Ectodermal cell (in vitro differentiated cells): ENCODE results near the gene VAV3.

ENCODE experiments used
- H3K27ac ChIP-seq: 2 replicates; pipeline ENCODE4 v1.7.0; 2013; ENCODE audit warnings: mild to moderate bottlenecking, low read depth, low read length; ENCODE audit not compliant: insufficient read depth, poor library complexity, severe bottlenecking
- H3K27me3 ChIP-seq: 2 replicates; pipeline ENCODE4 v1.7.0; 2013; ENCODE audit warnings: mild to moderate bottlenecking, low read length; ENCODE audit not compliant: insufficient read depth, control insufficient read depth, poor library complexity, severe bottlenecking
- H3K36me3 ChIP-seq: one replicate; pipeline ENCODE4 v1.7.0; 2013; ENCODE audit warnings: low read length; ENCODE audit not compliant: control insufficient read depth, insufficient read depth
- H3K4me1 ChIP-seq: one replicate; pipeline ENCODE4 v1.7.0; 2013; ENCODE audit warnings: low read length; ENCODE audit not compliant: control insufficient read depth, insufficient read depth
- H3K4me3 ChIP-seq: 2 replicates; pipeline ENCODE4 v1.7.0; 2013; ENCODE audit warnings: low read depth, low read length, control low read depth; ENCODE audit not compliant: insufficient read depth
- H3K9me3 ChIP-seq: 2 replicates; pipeline ENCODE4 v1.7.0; 2013; ENCODE audit warnings: mild to moderate bottlenecking, low read length, moderate library complexity; ENCODE audit not compliant: control insufficient read depth
- WGBS, 2 experiments: methylation state at CpG; one replicate each; pipeline ENCODE4 v1.1.7; 2013; ENCODE audit warnings: missing lambda C conversion rate in 2 of 2; 5-methylcytosine and 5-hydroxymethylcytosine counted together

VAV3 gene

DNA sequence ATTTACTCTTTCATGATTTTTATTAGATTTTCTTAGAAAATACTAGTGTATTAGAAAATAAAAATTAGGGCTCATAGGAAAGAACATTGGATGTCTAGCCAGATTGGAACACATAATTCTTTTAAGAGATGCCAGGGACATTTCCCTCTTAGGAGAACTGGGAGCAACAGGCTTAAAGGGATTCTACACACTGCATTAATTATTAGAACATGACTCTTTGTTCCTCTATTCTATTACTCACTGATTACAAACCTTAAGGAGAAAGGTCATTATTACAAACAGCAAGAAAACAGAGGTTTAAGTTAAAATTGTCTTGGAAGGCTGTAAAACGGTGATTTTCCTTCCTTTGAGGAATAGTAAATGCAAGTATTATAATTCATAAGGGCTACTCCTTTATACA is 32.9 kb upstream of the VAV3 start:
- no peak overlapping the region for H3K4me3 ChIP-seq
- WGBS, 2 experiments = no CpG with 5 or more reads among the region's 1 CpG

GRCh38 chr1:107993920-107994319 is 28.9 kb upstream of the VAV3 start:
- Histone ChIP-seq H3K36me3 (no peaks in the 10 kb centered on the region), H3K9me3 (no peaks in the 10 kb centered on the region), H3K27ac (no peak overlapping the region), H3K4me3 (no peak overlapping the region), H3K27me3 (no peaks in the 10 kb centered on the region), H3K4me1 (no peaks in the 10 kb centered on the region)
- 84 to 85% methylated on average over 6 to 7 of the region's 7 CpGs for WGBS, 2 experiments

More for the DNA sequence above, 32.9 kb upstream of the VAV3 start:
- H3K4me1 ChIP-seq = peaks cover 11% of the 10 kb centered on the region
- no peaks in the 10 kb centered on the region for H3K9me3 ChIP-seq
- H3K27me3 ChIP-seq = no peaks in the 10 kb centered on the region
- H3K36me3 ChIP-seq = no peaks in the 10 kb centered on the region
- no peak overlapping the region for H3K27ac ChIP-seq

DNA sequence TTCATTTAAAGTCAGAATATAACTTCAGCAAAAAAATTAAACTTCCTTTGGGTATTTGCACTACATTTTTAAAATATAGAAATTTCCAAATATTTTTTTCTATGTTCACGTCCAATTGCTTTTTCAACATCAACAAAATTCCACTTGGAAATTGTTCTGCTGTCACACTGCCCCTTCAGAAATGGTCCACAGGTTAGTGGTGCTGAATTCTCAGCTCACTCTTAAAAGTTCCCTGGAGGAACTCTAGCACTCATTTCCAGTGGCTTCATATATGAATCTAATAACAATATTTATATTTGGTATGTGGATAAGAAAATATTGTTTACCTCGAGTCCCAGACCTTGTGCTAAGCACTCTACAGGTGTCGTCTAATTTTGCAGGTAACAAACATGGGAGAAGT is 27.4 kb upstream of the VAV3 start:
- WGBS, 2 experiments = 88 to 91% methylated on average over 3 of the region's 3 CpGs
- Histone ChIP-seq H3K36me3 (no peaks in the 10 kb centered on the region), H3K27ac (no peak overlapping the region), H3K27me3 (no peaks in the 10 kb centered on the region), H3K9me3 (no peaks in the 10 kb centered on the region), H3K4me1 (no peaks in the 10 kb centered on the region), H3K4me3 (no peak overlapping the region)

DNA sequence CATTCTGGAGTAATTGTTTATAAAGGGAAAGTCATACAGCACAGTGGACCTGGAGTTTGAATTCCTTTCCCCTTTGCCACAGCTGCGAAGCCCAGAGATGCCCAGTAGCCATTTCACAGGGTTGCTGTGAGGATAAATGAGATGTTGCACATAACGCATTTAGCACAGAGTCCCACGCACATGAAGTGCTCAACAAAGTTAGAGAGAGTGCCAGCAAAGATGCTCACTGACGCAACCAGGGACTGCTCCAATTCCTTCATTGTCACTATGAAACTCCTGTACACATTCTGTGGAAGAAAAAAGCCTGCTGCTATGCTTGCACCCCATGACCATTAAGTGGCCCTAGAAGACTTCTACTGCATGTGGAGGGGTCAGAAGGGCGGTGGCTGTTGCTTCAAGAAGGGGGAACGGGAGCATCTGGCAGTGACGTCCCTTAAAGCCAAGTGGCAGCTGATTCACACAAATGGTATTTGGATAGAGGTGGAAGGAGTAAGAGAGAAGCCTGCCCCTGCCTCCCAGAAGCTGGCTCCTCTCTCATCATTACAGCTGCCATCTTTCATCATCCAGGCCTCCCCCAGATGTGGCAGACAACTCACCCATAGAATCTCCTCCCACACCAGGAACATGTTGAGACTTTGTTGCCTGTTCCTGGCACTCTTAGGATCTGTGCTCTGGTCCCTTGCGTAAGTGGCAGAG is 26.5 kb upstream of the VAV3 start:
- Histone ChIP-seq H3K4me3 (no peak overlapping the region), H3K27me3 (no peaks in the 10 kb centered on the region), H3K9me3 (no peaks in the 10 kb centered on the region), H3K27ac (no peak overlapping the region), H3K4me1 (no peaks in the 10 kb centered on the region), H3K36me3 (no peaks in the 10 kb centered on the region)
- 91 to 93% methylated on average over 8 of the region's 8 CpGs for WGBS, 2 experiments

DNA sequence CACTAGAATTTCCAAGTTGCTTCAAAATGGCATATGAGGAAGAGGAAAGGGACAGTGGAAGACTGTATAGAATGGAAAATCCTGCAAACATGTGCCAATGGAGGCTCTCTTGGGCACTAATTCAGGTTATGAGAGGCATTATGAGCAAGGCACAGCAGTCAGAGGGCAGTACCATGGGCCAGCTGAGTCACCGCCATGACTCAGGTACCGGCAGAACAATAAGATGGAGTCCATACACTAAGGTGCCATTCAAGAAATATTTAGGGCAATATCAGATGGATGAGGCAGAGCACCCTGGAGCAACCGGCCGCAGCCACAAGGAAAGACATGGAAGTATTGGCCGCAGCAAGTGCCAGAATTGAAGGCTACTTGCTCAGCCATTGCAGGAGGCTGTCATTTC is 25.6 kb upstream of the VAV3 start:
- no peaks in the 10 kb centered on the region for H3K27me3 ChIP-seq
- no peaks in the 10 kb centered on the region for H3K36me3 ChIP-seq
- no peaks in the 10 kb centered on the region for H3K4me1 ChIP-seq
- H3K27ac ChIP-seq = no peak overlapping the region
- 95 to 96% methylated on average over 5 of the region's 5 CpGs for WGBS, 2 experiments
- H3K9me3 ChIP-seq = no peaks in the 10 kb centered on the region
- no peak overlapping the region for H3K4me3 ChIP-seq

DNA sequence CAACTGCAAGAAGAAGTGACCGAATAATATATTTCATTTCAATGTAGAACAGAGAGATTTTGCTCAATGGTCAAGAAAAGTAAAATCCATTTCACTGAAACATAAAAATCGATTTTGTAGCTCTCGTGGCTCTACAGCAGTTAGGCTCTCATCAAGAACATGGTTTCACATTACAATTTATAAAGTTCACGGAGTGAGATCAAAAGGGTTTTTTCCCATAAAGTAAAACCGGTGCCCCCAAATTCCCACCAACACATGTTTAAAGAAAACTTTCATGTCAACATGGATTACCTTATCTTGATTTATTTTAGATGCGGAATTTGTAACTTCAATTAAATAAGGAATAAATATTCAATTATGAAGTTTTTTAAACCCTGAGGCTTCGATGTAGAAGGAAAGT is 16.3 kb upstream of the VAV3 start:
- WGBS, 2 experiments = 93 to 98% methylated on average over 4 to 5 of the region's 7 CpGs
- no peak overlapping the region for H3K27ac ChIP-seq
- no peaks in the 10 kb centered on the region for H3K9me3 ChIP-seq
- H3K27me3 ChIP-seq = no peaks in the 10 kb centered on the region
- H3K36me3 ChIP-seq = no peaks in the 10 kb centered on the region
- no peak overlapping the region for H3K4me3 ChIP-seq
- H3K4me1 ChIP-seq = no peaks in the 10 kb centered on the region

DNA sequence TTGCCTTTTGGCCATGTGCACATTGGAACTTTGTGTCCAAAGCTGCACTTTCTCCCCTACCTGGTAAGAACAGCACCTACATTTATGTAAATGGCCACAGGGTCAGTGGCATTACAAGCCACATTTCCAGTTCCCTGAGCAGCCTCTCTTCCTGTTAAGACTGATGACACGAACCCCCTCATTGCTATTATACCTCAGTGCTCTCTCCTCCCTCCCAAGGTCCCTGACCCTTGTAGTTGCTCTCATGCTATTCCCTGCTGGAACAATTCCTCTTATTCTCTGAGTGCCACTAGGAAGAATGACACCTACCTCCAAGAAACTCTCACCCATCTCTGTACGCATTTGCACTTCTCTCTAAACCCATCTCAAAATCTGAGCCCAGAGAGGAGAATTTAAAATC is 14.9 kb upstream of the VAV3 start:
- Histone ChIP-seq H3K27ac (no peak overlapping the region), H3K9me3 (no peaks in the 10 kb centered on the region), H3K27me3 (no peaks in the 10 kb centered on the region), H3K4me3 (no peak overlapping the region), H3K4me1 (no peaks in the 10 kb centered on the region), H3K36me3 (no peaks in the 10 kb centered on the region)
- WGBS, 2 experiments = 81 to 92% methylated on average over 1 of the region's 2 CpGs

DNA sequence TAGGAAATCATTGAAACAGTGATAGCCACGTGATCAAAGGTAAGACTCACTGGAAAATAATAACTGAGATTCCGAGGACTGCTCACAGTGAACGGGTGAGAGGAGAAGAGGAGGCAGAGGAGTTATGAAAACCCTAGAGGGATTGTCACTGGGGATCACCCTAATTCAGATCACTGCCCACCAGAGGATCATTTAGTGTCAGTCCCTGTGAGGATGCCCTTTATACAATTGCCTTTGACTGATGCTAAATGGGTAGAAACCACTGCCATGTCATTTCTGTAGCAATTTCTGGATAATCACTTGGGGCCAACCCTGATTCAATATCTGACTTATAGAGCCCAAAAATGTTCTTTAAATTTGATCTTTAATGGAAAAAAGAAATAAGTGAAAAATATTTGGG is 14.1 kb upstream of the VAV3 start:
- no peak overlapping the region for H3K27ac ChIP-seq
- H3K27me3 ChIP-seq = no peaks in the 10 kb centered on the region
- no peaks in the 10 kb centered on the region for H3K9me3 ChIP-seq
- H3K4me3 ChIP-seq = no peak overlapping the region
- H3K4me1 ChIP-seq = no peaks in the 10 kb centered on the region
- no peaks in the 10 kb centered on the region for H3K36me3 ChIP-seq
- WGBS, 2 experiments = 89 to 94% methylated on average over 3 of the region's 3 CpGs

DNA sequence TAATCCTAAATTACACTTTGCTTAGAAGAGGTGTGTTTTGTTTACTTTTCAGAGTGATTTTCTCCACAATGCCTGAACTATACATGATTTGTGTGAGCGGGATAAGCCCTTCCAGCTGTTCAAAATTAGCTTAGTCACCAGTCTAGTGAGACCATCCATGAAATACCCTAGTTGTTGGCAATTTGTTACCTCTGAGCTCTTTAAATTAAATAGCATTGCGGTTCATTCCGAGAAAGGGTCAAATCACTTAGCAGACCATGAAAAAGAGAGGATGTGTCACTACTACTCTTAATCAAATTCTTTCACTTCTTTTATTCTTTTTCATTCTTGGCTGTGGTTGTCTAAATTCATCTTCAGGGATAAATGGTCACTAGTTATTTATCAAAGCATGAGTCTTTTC is 11.9 kb upstream of the VAV3 start:
- Histone ChIP-seq H3K36me3 (no peaks in the 10 kb centered on the region), H3K4me3 (no peak overlapping the region), H3K4me1 (no peaks in the 10 kb centered on the region), H3K9me3 (no peaks in the 10 kb centered on the region), H3K27ac (no peak overlapping the region), H3K27me3 (no peaks in the 10 kb centered on the region)
- WGBS, 2 experiments = 86 to 98% methylated on average over 3 of the region's 3 CpGs

- no peaks in the 10 kb centered on the region for H3K27me3 ChIP-seq
- no peak overlapping the region for H3K4me3 ChIP-seq
- no peaks in the 10 kb centered on the region for H3K9me3 ChIP-seq
- H3K4me1 ChIP-seq = no peaks in the 10 kb centered on the region
- no peaks in the 10 kb centered on the region for H3K36me3 ChIP-seq
- 97 to 100% methylated on average over 1 to 3 of the region's 3 CpGs for WGBS, 2 experiments
- no peak overlapping the region for H3K27ac ChIP-seq
These were observed 11.5 kb upstream of the VAV3 start for GRCh38 chr1:107976431-107976830.

DNA sequence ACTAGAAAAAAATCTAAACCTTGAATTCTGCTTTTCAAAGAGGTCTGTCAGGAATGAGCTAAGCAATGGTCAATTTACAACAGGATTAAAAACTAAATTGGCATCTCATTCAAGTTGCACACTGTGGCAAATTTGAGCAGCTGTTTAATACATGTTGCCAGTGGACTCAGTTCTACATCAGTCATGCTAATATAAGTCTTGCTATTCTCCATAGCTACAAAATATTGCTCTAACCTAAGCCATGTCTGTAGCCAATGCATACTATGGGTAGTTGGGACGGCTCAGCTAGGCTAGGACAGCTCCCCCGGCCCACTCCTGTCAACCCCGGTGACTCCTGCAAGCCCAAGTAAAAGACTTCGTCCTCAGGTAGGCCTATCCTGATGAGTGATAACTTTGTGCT is 10.9 kb upstream of the VAV3 start:
- 89 to 94% methylated on average over 4 of the region's 4 CpGs for WGBS, 2 experiments
- H3K27me3 ChIP-seq = no peaks in the 10 kb centered on the region
- no peaks in the 10 kb centered on the region for H3K36me3 ChIP-seq
- H3K9me3 ChIP-seq = no peaks in the 10 kb centered on the region
- no peak overlapping the region for H3K27ac ChIP-seq
- H3K4me1 ChIP-seq = no peaks in the 10 kb centered on the region
- H3K4me3 ChIP-seq = no peak overlapping the region
